ENCODE measurements around the gene MEA1.

MEA1 gene

GRCh38 chr6:43037197-43037596, 23.5 kb upstream of the MEA1 start:
- no peak for TF ChIP-seq CTCF (conservative IDR thresholded peaks at IDR 0.05)
- no peak overlapping the region for H3K27ac ChIP-seq

- TF ChIP-seq CTCF (conservative IDR thresholded peaks at IDR 0.05) = no peak
- H3K27ac ChIP-seq = no peak overlapping the region
Observed at GRCh38 chr6:43036712-43037111, 23.0 kb upstream of the MEA1 start.

- TF ChIP-seq CTCF (conservative IDR thresholded peaks at IDR 0.05) = no peak
- no peak overlapping the region for H3K27ac ChIP-seq
Observed at GRCh38 chr6:43035495-43036194, 21.9 kb upstream of the MEA1 start.

GRCh38 chr6:43034190-43034525, 20.4 kb upstream of the MEA1 start:
- TF ChIP-seq CTCF (conservative IDR thresholded peaks at IDR 0.05) = no peak
- H3K27ac ChIP-seq = no peak overlapping the region

GRCh38 chr6:43033496-43034189, 19.9 kb upstream of the MEA1 start:
- no peak overlapping the region for H3K27ac ChIP-seq
- no peak for TF ChIP-seq CTCF (conservative IDR thresholded peaks at IDR 0.05)

- H3K27ac ChIP-seq = no peak overlapping the region
- TF ChIP-seq CTCF (conservative IDR thresholded peaks at IDR 0.05) = no peak
Observed at GRCh38 chr6:43032326-43032725, 18.6 kb upstream of the MEA1 start.

GRCh38 chr6:43029120-43029519, 15.4 kb upstream of the MEA1 start:
- H3K27ac ChIP-seq = no peak overlapping the region
- TF ChIP-seq CTCF (conservative IDR thresholded peaks at IDR 0.05) = no peak
